Activated CD4-positive, alpha-beta T cell treated with anti-CD3 and anti-CD28 coated beads for 24 hours (primary cell): ENCODE data around the gene ABHD18.
A peak's percentile ranks its signal among the peaks of the same experiment; 100 is the strongest.
"Not testable (repeated sequence)": the region's sequence is repeated elsewhere in the genome, so short reads cannot be mapped to it uniquely, and the experiment has no call there.

Experiments used
- DNase-seq, 2 donors: peaks; one replicate each; pipeline ENCODE4 v3.0.0-alpha.2; 2020; ENCODE audit warnings: low read depth in 2 of 2

The ABHD18 gene

GRCh38 chr4:127988638-127989037, 23.4 kb downstream of the ABHD18 start:
- no peak for DNase-seq

GRCh38 chr4:127993151-127993550, 27.9 kb downstream of the ABHD18 start:
- DNase-seq = no peak

GRCh38 chr4:127995776-127996175, 30.6 kb downstream of the ABHD18 start:
- no peak for DNase-seq

GRCh38 chr4:127996521-127996920, 31.3 kb downstream of the ABHD18 start:
- not testable (repeated sequence) for DNase-seq

GRCh38 chr4:127997534-127998388, 32.6 kb downstream of the ABHD18 start:
- DNase-seq = peak in 1 of 2 donors; percentile 4

GRCh38 chr4:128006592-128006991, 41.4 kb downstream of the ABHD18 start:
- no peak for DNase-seq

GRCh38 chr4:128009428-128009827, 44.2 kb downstream of the ABHD18 start:
- no peak for DNase-seq

GRCh38 chr4:128025319-128025718, 60.1 kb downstream of the ABHD18 start:
- DNase-seq = no peak

- DNase-seq = no peak
Measured at GRCh38 chr4:128029907-128030306, 64.7 kb downstream of the ABHD18 start.

GRCh38 chr4:128031756-128032384, 66.7 kb downstream of the ABHD18 start:
- DNase-seq = no peak

GRCh38 chr4:128039568-128039967, 74.4 kb downstream of the ABHD18 start:
- DNase-seq = no peak

- DNase-seq = not testable (repeated sequence)
Measured at GRCh38 chr4:128047019-128047418, 81.8 kb downstream of the ABHD18 start.

- DNase-seq = not testable (repeated sequence)
Measured at GRCh38 chr4:128047514-128047913, 82.3 kb downstream of the ABHD18 start.

GRCh38 chr4:128051229-128051628, 86.0 kb downstream of the ABHD18 start:
- DNase-seq = not testable (repeated sequence)

- not testable (repeated sequence) for DNase-seq
Measured at GRCh38 chr4:128054907-128055306, 89.7 kb downstream of the ABHD18 start.

GRCh38 chr4:128055441-128056206, 90.4 kb downstream of the ABHD18 start:
- DNase-seq = not testable (repeated sequence)

GRCh38 chr4:128056396-128056795, 91.2 kb downstream of the ABHD18 start:
- DNase-seq = no peak

GRCh38 chr4:128060121-128060698, 95.0 kb downstream of the ABHD18 start:
- DNase-seq = no peak

GRCh38 chr4:128060699-128061565, 95.7 kb downstream of the ABHD18 start, which contains the start of gene LARP1B:
LARP1B (plus strand) TSS chr4:128061312; CDS start chr4:128074952, 13,640 bp downstream.
- peak; percentile 87 to 88 for DNase-seq
